Activated naive CD8-positive, alpha-beta T cell treated with anti-CD3 and anti-CD28 coated beads, Interleukin-2, amount 10 ng/mL, durations not matched to agents 7 days and 5 days (primary cell): ENCODE data around the gene RXRA. TPM values are rescaled to one million over a fixed set of nuclear protein-coding genes. Genes with fewer than 3 reads are reported as not detected.

Experiments used
- ATAC-seq: fragments of 150-1000 bp; cut with Tn5 transposase; one replicate; pipeline ENCODE4 v1.10.0; 2021; ENCODE audit warnings: low read depth, moderate library complexity
- POLR2A ChIA-PET: fragments of 350-600 bp; sonication (Branson Sonifier 250); formaldehyde crosslinking; loops from one replicate; lab custom pipeline; 2021; ENCODE audit warnings: antibody characterized with exemption; lab: Charles Lee
- DNase-seq: peaks from one replicate; pipeline ENCODE4 v3.0.0; 2021
- H3K27ac Mint-ChIP-seq: one replicate; pipeline ENCODE4 v1.8.0; 2022; ENCODE audit warnings: mild to moderate bottlenecking, mixed read lengths
- H3K27me3 Mint-ChIP-seq: one replicate; pipeline ENCODE4 v1.8.0; 2022; ENCODE audit warnings: mild to moderate bottlenecking, moderate library complexity, mixed read lengths
- H3K36me3 Mint-ChIP-seq: one replicate; pipeline ENCODE4 v1.8.0; 2021; ENCODE audit warnings: mild to moderate bottlenecking, mixed read lengths
- H3K4me1 Mint-ChIP-seq: one replicate; pipeline ENCODE4 v1.8.0; 2021; ENCODE audit warnings: mixed read lengths
- H3K4me3 Mint-ChIP-seq: one replicate; pipeline ENCODE4 v1.8.0; 2022; ENCODE audit warnings: mild to moderate bottlenecking, moderate library complexity, mixed read lengths
- H3K9me3 Mint-ChIP-seq: one replicate; pipeline ENCODE4 v1.8.0; 2021; ENCODE audit warnings: mixed read lengths
- total RNA-seq, 2 experiments: library from RNA; stranded (reverse); gene quantifications; one replicate each; pipeline ENCODE4 v1.2.3, GENCODE V29; 2021

The RXRA gene
- total RNA-seq, 2 experiments from 2014 or later: 5.6 to 7.1 TPM

- ATAC-seq (no peak), DNase-seq (no peak)
- H3K36me3 Mint-ChIP-seq: no peaks in the 10 kb centered on the region
- POLR2A ChIA-PET: no interaction called here
- no peaks in the 10 kb centered on the region for H3K9me3 Mint-ChIP-seq
- no peaks in the 10 kb centered on the region for H3K27me3 Mint-ChIP-seq
- no peak overlapping the region for H3K4me3 Mint-ChIP-seq
- no peaks in the 10 kb centered on the region for H3K4me1 Mint-ChIP-seq
- no peak overlapping the region for H3K27ac Mint-ChIP-seq
These were observed 92.1 kb downstream of the RXRA start for GRCh38 chr9:134418354-134418753.

DNA sequence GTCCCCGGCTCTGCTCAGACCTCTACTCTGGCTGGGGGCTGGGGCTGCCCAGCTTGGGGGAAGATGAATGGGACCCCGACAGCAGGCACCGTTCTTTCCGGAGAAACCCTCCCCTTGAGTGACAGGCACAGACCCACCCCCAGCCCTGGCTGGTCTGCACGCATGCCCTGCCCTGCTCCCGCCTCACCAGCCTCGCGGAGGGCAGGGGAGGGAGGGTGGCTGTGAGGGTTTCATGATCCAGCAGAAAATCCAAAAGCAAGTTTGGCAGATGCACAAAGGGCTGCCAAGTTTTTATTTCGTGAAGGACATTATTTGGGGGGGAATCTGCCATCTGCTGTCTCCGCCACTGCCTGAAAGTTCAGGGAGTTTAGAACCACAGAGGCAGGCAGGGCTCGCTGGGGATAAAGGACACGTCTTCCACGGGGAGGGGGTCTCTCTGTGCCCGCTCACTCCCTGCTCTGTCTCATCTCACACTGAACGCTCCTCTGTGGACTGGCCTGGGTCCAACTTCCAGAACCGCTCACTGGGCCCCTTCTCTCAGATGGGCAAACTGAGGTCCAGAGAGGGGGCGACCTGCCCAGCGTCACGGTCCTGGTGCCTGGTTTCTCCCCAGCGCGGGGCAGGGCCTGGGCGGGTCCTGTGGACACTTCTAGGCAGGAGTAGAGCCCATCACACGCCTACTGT is 92.9 kb downstream of the RXRA start:
- Mint-ChIP-seq H3K27ac (no peak overlapping the region), H3K4me3 (no peak overlapping the region), H3K36me3 (no peaks in the 10 kb centered on the region), H3K27me3 (no peaks in the 10 kb centered on the region), H3K9me3 (no peaks in the 10 kb centered on the region), H3K4me1 (no peaks in the 10 kb centered on the region)
- no peak for ATAC-seq
- POLR2A ChIA-PET: no interaction called here
- no peak for DNase-seq

- Mint-ChIP-seq H3K27ac (no peak overlapping the region), H3K27me3 (no peaks in the 10 kb centered on the region), H3K4me3 (no peak overlapping the region), H3K36me3 (no peaks in the 10 kb centered on the region), H3K4me1 (no peaks in the 10 kb centered on the region), H3K9me3 (no peaks in the 10 kb centered on the region)
- ATAC-seq: no peak
- DNase-seq: no peak
- POLR2A ChIA-PET: no interaction called here
These were observed 93.4 kb downstream of the RXRA start for GRCh38 chr9:134419684-134420076.

GRCh38 chr9:134420281-134420845 is 94.1 kb downstream of the RXRA start:
- POLR2A ChIA-PET: no interaction called here
- DNase-seq (no peak), ATAC-seq (no peak)
- Mint-ChIP-seq H3K4me3 (no peak overlapping the region), H3K9me3 (no peaks in the 10 kb centered on the region), H3K27ac (no peak overlapping the region), H3K36me3 (no peaks in the 10 kb centered on the region), H3K4me1 (no peaks in the 10 kb centered on the region), H3K27me3 (no peaks in the 10 kb centered on the region)

- H3K27ac Mint-ChIP-seq: no peak overlapping the region
- no peaks in the 10 kb centered on the region for H3K9me3 Mint-ChIP-seq
- POLR2A ChIA-PET: no interaction called here
- no peaks in the 10 kb centered on the region for H3K27me3 Mint-ChIP-seq
- DNase-seq (no peak), ATAC-seq (no peak)
- no peaks in the 10 kb centered on the region for H3K36me3 Mint-ChIP-seq
- no peak overlapping the region for H3K4me3 Mint-ChIP-seq
- H3K4me1 Mint-ChIP-seq: no peaks in the 10 kb centered on the region
These were observed 94.7 kb downstream of the RXRA start for GRCh38 chr9:134420974-134421432.

- Mint-ChIP-seq H3K4me3 (no peak overlapping the region), H3K36me3 (no peaks in the 10 kb centered on the region)
These were observed 95.6 kb downstream of the RXRA start for GRCh38 chr9:134421888-134422287.

DNA sequence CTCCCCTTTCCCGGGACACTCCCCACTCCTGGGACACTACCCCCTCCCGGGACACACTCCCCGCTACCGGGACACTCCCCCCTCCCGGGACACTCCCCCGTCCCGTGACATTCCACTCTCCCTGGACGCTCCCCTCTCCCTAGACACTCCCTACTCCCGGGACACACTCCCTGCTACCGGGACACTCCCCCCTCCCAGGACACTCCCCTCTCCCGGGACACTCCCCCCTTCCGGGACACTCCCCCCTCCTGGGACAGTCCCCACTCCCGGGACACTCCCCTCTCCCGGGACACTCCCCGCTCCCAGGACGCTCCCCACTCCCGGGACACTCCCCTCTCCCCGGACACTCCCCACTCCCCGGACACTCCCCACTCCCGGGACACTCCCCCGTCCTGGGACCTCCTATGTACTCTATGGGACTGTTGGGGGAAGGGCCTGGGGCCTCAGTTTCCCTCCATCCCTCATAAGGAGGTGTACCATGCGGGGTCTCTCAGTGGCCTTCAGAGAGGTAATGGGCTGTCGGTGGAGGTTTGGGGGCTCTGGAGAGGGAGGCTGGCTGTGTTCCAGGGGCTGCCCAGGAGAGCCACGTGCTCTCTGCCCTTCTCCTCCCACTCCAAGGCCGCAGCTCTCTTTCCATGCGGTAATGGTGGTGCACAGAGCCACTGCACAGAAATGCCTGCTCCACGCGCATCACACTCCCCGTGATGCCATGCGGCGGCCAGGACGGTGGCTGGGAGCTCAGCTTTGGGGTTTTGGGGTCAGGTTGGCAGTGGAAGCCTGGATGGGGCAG is 96.2 kb downstream of the RXRA start:
- Mint-ChIP-seq H3K4me3 (no peak overlapping the region), H3K9me3 (no peaks in the 10 kb centered on the region), H3K36me3 (no peaks in the 10 kb centered on the region), H3K27ac (no peak overlapping the region), H3K4me1 (no peaks in the 10 kb centered on the region), H3K27me3 (no peaks in the 10 kb centered on the region)
- ATAC-seq: no peak
- no peak for DNase-seq
- POLR2A ChIA-PET: no interaction called here

More at GRCh38 chr9:134421888-134422287, 95.6 kb downstream of the RXRA start:
- H3K4me1 Mint-ChIP-seq: no peaks in the 10 kb centered on the region
- H3K9me3 Mint-ChIP-seq: no peaks in the 10 kb centered on the region
- no peak overlapping the region for H3K27ac Mint-ChIP-seq
- DNase-seq (no peak), ATAC-seq (no peak)
- H3K27me3 Mint-ChIP-seq: no peaks in the 10 kb centered on the region
- POLR2A ChIA-PET: no interaction called here

- no peak for DNase-seq
- POLR2A ChIA-PET: no interaction called here
- ATAC-seq: no peak
- Mint-ChIP-seq H3K36me3 (no peaks in the 10 kb centered on the region), H3K27me3 (no peaks in the 10 kb centered on the region), H3K27ac (no peak overlapping the region), H3K9me3 (no peaks in the 10 kb centered on the region), H3K4me1 (no peaks in the 10 kb centered on the region), H3K4me3 (no peak overlapping the region)
These were observed 96.9 kb downstream of the RXRA start for GRCh38 chr9:134423166-134423565.

GRCh38 chr9:134423749-134424148 is 97.5 kb downstream of the RXRA start:
- H3K4me3 Mint-ChIP-seq: no peak overlapping the region
- no peaks in the 10 kb centered on the region for H3K36me3 Mint-ChIP-seq
- DNase-seq (no peak), ATAC-seq (no peak)
- no peaks in the 10 kb centered on the region for H3K27me3 Mint-ChIP-seq
- POLR2A ChIA-PET: no interaction called here
- H3K9me3 Mint-ChIP-seq: no peaks in the 10 kb centered on the region
- H3K4me1 Mint-ChIP-seq: no peaks in the 10 kb centered on the region
- no peak overlapping the region for H3K27ac Mint-ChIP-seq

- Mint-ChIP-seq H3K4me3 (no peak overlapping the region), H3K9me3 (no peaks in the 10 kb centered on the region), H3K27me3 (no peaks in the 10 kb centered on the region), H3K36me3 (no peaks in the 10 kb centered on the region), H3K27ac (no peak overlapping the region), H3K4me1 (no peaks in the 10 kb centered on the region)
- POLR2A ChIA-PET: no interaction called here
- DNase-seq (no peak), ATAC-seq (no peak)
These were observed 98.6 kb downstream of the RXRA start for GRCh38 chr9:134424818-134425217.

DNA sequence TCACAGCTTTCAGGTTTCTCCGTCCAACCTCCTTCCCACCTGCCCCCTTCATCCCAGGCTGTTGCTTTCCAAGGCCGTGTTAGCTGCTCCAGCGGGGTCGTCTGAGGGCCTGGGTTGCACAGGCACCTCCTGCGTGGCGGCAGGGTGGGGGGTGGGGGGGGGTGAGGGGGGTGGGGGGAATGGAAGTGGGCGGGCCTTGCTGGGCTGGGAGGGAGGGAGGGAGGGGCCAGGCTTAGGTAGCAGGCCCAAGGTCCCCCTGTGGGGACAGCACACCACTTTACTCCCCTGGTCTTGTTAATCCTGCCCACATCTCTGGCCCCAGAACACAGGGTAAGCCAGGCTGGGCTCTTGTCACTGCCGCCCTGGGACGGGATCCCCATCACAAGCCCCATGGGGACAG is 99.1 kb downstream of the RXRA start:
- POLR2A ChIA-PET: no interaction called here
- no peak for ATAC-seq
- H3K4me3 Mint-ChIP-seq: no peak overlapping the region
- no peaks in the 10 kb centered on the region for H3K9me3 Mint-ChIP-seq
- H3K27me3 Mint-ChIP-seq: no peaks in the 10 kb centered on the region
- no peak overlapping the region for H3K27ac Mint-ChIP-seq
- no peaks in the 10 kb centered on the region for H3K36me3 Mint-ChIP-seq
- no peak for DNase-seq
- H3K4me1 Mint-ChIP-seq: no peaks in the 10 kb centered on the region

DNA sequence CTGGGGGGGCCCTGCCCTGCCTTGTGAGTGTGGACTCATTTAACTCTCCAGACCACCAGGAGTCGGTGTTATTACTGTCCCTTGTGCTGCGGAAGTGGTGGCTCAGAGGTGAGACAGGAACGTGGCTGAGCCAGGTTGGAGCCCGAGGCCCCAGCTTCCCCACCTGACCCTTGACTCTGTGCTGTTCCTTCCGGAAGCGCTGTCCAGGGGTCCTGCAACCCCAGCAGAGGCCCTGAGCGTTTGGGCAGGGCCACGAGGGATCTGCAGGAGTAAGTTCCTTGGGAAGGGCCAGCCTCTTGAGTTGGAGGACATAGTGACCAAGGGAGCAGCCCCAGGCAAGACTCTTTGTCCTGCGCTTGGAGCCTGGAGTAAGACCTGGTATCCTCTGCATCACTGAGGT is 99.6 kb downstream of the RXRA start:
- Mint-ChIP-seq H3K4me3 (no peak overlapping the region), H3K9me3 (no peaks in the 10 kb centered on the region), H3K4me1 (no peaks in the 10 kb centered on the region), H3K27ac (no peak overlapping the region), H3K36me3 (no peaks in the 10 kb centered on the region), H3K27me3 (no peaks in the 10 kb centered on the region)
- no peak for DNase-seq
- no peak for ATAC-seq
- POLR2A ChIA-PET: no interaction called here

DNA sequence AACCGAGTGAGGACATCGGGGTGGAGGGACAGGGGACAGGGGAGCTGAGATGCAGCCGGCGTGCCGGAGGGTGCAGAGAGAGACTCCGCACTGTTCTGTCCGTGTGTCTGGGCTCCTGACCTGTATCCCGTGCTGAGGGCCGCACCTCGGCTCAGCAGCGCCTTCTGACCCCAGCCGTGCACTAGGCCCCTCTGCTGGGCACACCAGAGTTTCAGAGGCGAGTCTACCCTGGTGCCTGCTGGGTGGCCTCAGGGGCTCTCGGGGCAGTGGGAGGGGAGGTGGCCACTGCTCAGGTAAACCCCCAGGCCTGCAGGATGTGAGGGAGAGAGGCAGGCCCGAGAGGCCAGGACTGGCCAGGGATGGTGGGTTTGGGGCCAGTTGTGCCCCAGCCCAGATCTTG is 100.2 kb downstream of the RXRA start:
- Mint-ChIP-seq H3K27ac (no peak overlapping the region), H3K27me3 (no peaks in the 10 kb centered on the region), H3K36me3 (no peaks in the 10 kb centered on the region), H3K9me3 (no peaks in the 10 kb centered on the region), H3K4me3 (no peak overlapping the region), H3K4me1 (no peaks in the 10 kb centered on the region)
- no peak for ATAC-seq
- POLR2A ChIA-PET: no interaction called here
- no peak for DNase-seq
